GM12878 (cell line): ENCODE measurements around the gene SETD6. TPM values are rescaled to one million over a fixed set of nuclear protein-coding genes. Genes with fewer than 3 reads are reported as not detected.

Source experiments
- ATAC-seq: fragments of 200-7000 bp; cut with Tn5 transposase; 3 replicates; pipeline ENCODE4 v1.9.1; 2020; ENCODE audit warnings: mild to moderate bottlenecking, moderate library complexity
- BruUV-seq: library from RNA; stranded (reverse); fragments of 400-500 nt; replicated peaks from 2 replicates; lab custom pipeline; 2021; lab: Mats Ljungman, UMichigan
- CTCF ChIA-PET: fragments of 300-600 bp; sonication (Branson Sonifier 250); formaldehyde crosslinking; extraction: SDS; loops from one replicate; lab custom pipeline; 2021; ENCODE audit warnings: inconsistent platforms; lab: Yijun Ruan, JAX
- POLR2A ChIA-PET: fragments of 350-600 bp; formaldehyde crosslinking; extraction: SDS; loops from one replicate; lab custom pipeline; 2021; ENCODE audit warnings: inconsistent platforms; lab: Charles Lee
- RAD21 ChIA-PET: fragments of 300-600 bp; sonication (Branson Sonifier 250); formaldehyde crosslinking; loops from one replicate; lab custom pipeline; 2023; ENCODE audit warnings: antibody characterized with exemption; ENCODE audit not compliant: unreplicated experiment; lab: Charles Lee
- SMC1A ChIA-PET: fragments of 300-600 bp; sonication (Branson Sonifier 250); formaldehyde crosslinking; loops from one replicate; lab custom pipeline; 2023; ENCODE audit not compliant: unreplicated experiment, uncharacterized antibody; lab: Charles Lee
- DNase-seq: peaks from one replicate; pipeline ENCODE4 v3.0.0-alpha.2; 2011; ENCODE audit warnings: low read depth, low spot score
- FAIRE-seq: peaks from 3 replicates; lab custom pipeline; 2011; peaks lifted over from hg19 to GRCh38; lab: Jason Lieb, UNC
- H2AFZ ChIP-seq: 2 replicates; pipeline ENCODE4 v1.6.0; 2011; ENCODE audit warnings: low read depth, low read length, control low read depth; ENCODE audit not compliant: control insufficient read depth
- H3K27ac ChIP-seq: 2 replicates; pipeline ENCODE4 v1.5.1; 2011; ENCODE audit warnings: control low read depth; ENCODE audit not compliant: control insufficient read depth, insufficient read depth
- H3K27me3 ChIP-seq, 2 experiments: replicated peaks in 1 of 2; 2 replicates each; pipeline versions ENCODE4 v1.6.0 to v1.6.1; 2011; ENCODE audit warnings: low read length in 1 of 2; ENCODE audit not compliant: control insufficient read depth in 2 of 2, insufficient read depth in 2 of 2
- H3K36me3 ChIP-seq, 2 experiments: 2 replicates each; pipeline ENCODE4 v1.5.1; 2011; ENCODE audit warnings: low read length in 1 of 2; ENCODE audit not compliant: control insufficient read depth in 2 of 2, insufficient read depth in 2 of 2
- H3K4me1 ChIP-seq: 2 replicates; pipeline ENCODE4 v1.6.1; 2011; ENCODE audit warnings: mild to moderate bottlenecking, low read length, moderate library complexity, mixed read lengths; ENCODE audit not compliant: control insufficient read depth, insufficient read depth
- H3K4me2 ChIP-seq: 2 replicates; pipeline ENCODE4 v1.6.0; 2011; ENCODE audit warnings: control low read depth; ENCODE audit not compliant: control insufficient read depth, insufficient read depth
- H3K4me3 ChIP-seq: fragments of 200-600 bp; sonication (generic); 2 replicates; pipeline ENCODE4 v1.5.1; 2016
- H3K79me2 ChIP-seq: 2 replicates; pipeline ENCODE4 v1.6.0; 2011; ENCODE audit warnings: low read length; ENCODE audit not compliant: control insufficient read depth, insufficient read depth
- H3K9ac ChIP-seq: 2 replicates; pipeline ENCODE4 v1.8.0; 2011; ENCODE audit warnings: low read length, control low read depth, mixed read lengths; ENCODE audit not compliant: control insufficient read depth, insufficient read depth
- H3K9me3 ChIP-seq: replicated peaks from 3 replicates; pipeline ENCODE4 v1.5.1; 2011; ENCODE audit warnings: mild to moderate bottlenecking, low read length; ENCODE audit not compliant: control insufficient read depth, insufficient read depth
- H4K20me1 ChIP-seq: 2 replicates; pipeline ENCODE4 v1.6.0; 2011; ENCODE audit not compliant: control insufficient read depth, insufficient read depth
- ATF3 ChIP-seq: IDR thresholded peaks from 2 replicates; pipeline ENCODE4 v1.6.1; 2011; ENCODE audit warnings: low read depth, mild to moderate bottlenecking, low read length, moderate library complexity, borderline replicate concordance; ENCODE audit errors: extremely low read depth
- BCLAF1 ChIP-seq: fragments of 450-650 bp; IDR thresholded peaks from 2 replicates; pipeline ENCODE4 v1.6.1; 2017; ENCODE audit warnings: antibody characterized with exemption, mild to moderate bottlenecking, moderate library complexity
- E2F8 ChIP-seq: fragments of 450-650 bp; IDR thresholded peaks from 2 replicates; pipeline ENCODE4 v1.6.1; 2018; ENCODE audit warnings: mild to moderate bottlenecking, low read depth, moderate library complexity; ENCODE audit not compliant: partially characterized antibody
- HDAC6 ChIP-seq: fragments of 200-600 bp; sonication (generic); IDR thresholded peaks from one replicate; pipeline ENCODE4 v1.8.0; 2017; ENCODE audit warnings: antibody characterized with exemption; ENCODE audit not compliant: unreplicated experiment
- MEF2A ChIP-seq: IDR thresholded peaks from 2 replicates; pipeline ENCODE4 v1.6.1; 2011; ENCODE audit warnings: low read depth, mild to moderate bottlenecking, low read length, moderate library complexity; ENCODE audit not compliant: insufficient read depth
- PML ChIP-seq: IDR thresholded peaks from 2 replicates; pipeline ENCODE4 v1.6.1; 2012; ENCODE audit warnings: low read length, inconsistent platforms
- RUNX3 ChIP-seq: IDR thresholded peaks from 2 replicates; pipeline ENCODE4 v1.6.1; 2012; ENCODE audit warnings: low read length, inconsistent platforms
- SMARCA5 ChIP-seq: fragments of 450-650 bp; IDR thresholded peaks from 2 replicates; pipeline ENCODE4 v1.6.1; 2017; ENCODE audit warnings: mild to moderate bottlenecking
- TAF1 ChIP-seq: IDR thresholded peaks from 2 replicates; pipeline ENCODE4 v1.6.1; 2011; ENCODE audit warnings: mild to moderate bottlenecking, low read depth, low read length, borderline replicate concordance
- TCF3 ChIP-seq: IDR thresholded peaks from 2 replicates; pipeline ENCODE4 v1.6.1; 2012; ENCODE audit warnings: low read depth, mild to moderate bottlenecking, low read length, borderline replicate concordance; ENCODE audit not compliant: insufficient read depth
- YBX1 ChIP-seq: fragments of 450-650 bp; IDR thresholded peaks from 2 replicates; pipeline ENCODE4 v1.6.1; 2016; ENCODE audit warnings: antibody characterized with exemption
- ZBTB4 ChIP-seq: fragments of 450-650 bp; formaldehyde crosslinking; IDR thresholded peaks from 2 replicates; pipeline ENCODE4 v1.4.0; 2022; ENCODE audit warnings: mild to moderate bottlenecking, moderate library complexity
- WGBS: methylation state at CpG from one replicate; pipeline ENCODE4 v1.1.6; 2016; ENCODE audit warnings: low lambda C conversion rate; ENCODE audit not compliant: insufficient replicate concordance, insufficient coverage; ENCODE audit errors: missing lambda C conversion rate; 5-methylcytosine and 5-hydroxymethylcytosine counted together
- in situ Hi-C: fragments of 300-500 bp; cut with MboI; formaldehyde crosslinking; loops from 9 replicates; pipeline ENCODE4 v1.14.3; 2018; ENCODE audit warnings: mixed read lengths
- intact Hi-C: fragments of 100-400 bp; cut with micrococcal nuclease; formaldehyde crosslinking; loops from one replicate; pipeline ENCODE4 v1.14.2; 2022; ENCODE audit not compliant: unreplicated experiment
- polyA plus RNA-seq, 11 experiments: library from polyadenylated mRNA; depleted of rRNA in 4 of 11; unstranded in 6 of 11; stranded (reverse) in 5 of 11; fragments of >200 nt; fragmentation: Nextera tagmentation in 4 of 11; fragmentation: Illumina TruSeq in 1 of 11; extraction: Ambion mirVana in 4 of 11; extraction: Trizol in 1 of 11; gene quantifications; 1 replicate in 1 of 11; 2 replicates in 10 of 11; pipeline versions ENCODE4 v1.2.1 to v1.2.3, GENCODE V29; 2011 to 2016; ENCODE audit warnings: inconsistent platforms in 2 of 11, missing spikeins in 2 of 11, low read depth in 1 of 11
- total RNA-seq, 4 experiments: library from RNA; depleted of rRNA in 3 of 4; stranded (reverse); fragments of >200 nt in 3 of 4; fragmentation: Illumina TruSeq in 1 of 4; extraction: Trizol in 1 of 4; gene quantifications; 2 replicates each; pipeline versions ENCODE4 v1.2.1 to v1.2.3, GENCODE V29; 2013 to 2021

SETD6 gene
- total and polyA plus RNA-seq, 10 of the 15 experiments (the other 5 are each of a cell fraction or from before 2014, with no cell fraction given), result 8.2 to 23.8 (median 16.2) TPM

- DNase-seq, result no peak
- ATAC-seq, result no peak
- ChIA-PET POLR2A (no interaction called here), RAD21 (no interaction called here), SMC1A (no interaction called here), CTCF (interaction anchor here (3.0 kb wide), 1 partner anchor 140 kb away, joined by 9 read pairs; no protein-coding TSS in a partner anchor)
- H3K4me2 ChIP-seq, result no peak overlapping the region
- no peak overlapping the region for H3K4me3 ChIP-seq
- H3K9ac ChIP-seq, result no peak overlapping the region
- H3K27ac ChIP-seq, result no peak overlapping the region
- no TSS peak for BruUV-seq
- H3K36me3 ChIP-seq, result no peaks in the 10 kb centered on the region
- H3K79me2 ChIP-seq, result no peaks in the 10 kb centered on the region
- no peaks in the 10 kb centered on the region for H3K9me3 ChIP-seq
- FAIRE-seq, result no peak
- no peaks in the 10 kb centered on the region for H4K20me1 ChIP-seq
- no peaks in the 10 kb centered on the region for H3K4me1 ChIP-seq
- WGBS, result 13% methylated on average over 1 of the region's 1 CpG
- peaks cover 2 to 4% of the 10 kb centered on the region in 2 experiments; a peak in 2 of 4 replicates for H3K27me3 ChIP-seq
- intact Hi-C loops (no loop called here), in situ Hi-C loops (no loop called here)
- no peak overlapping the region for H2AFZ ChIP-seq
- TF ChIP-seq HDAC6, result no peak
- TF ChIP-seq BCLAF1, result no peak
- no peak for TF ChIP-seq RUNX3
- no peak for TF ChIP-seq ATF3
- no peak for TF ChIP-seq PML
- TF ChIP-seq MEF2A, result no peak
- no peak for TF ChIP-seq E2F8
- no peak for TF ChIP-seq TCF3
- no peak for TF ChIP-seq TAF1
- no peak for TF ChIP-seq ZBTB4
- no peak for TF ChIP-seq YBX1
- no peak for TF ChIP-seq SMARCA5
These were observed 38.5 kb upstream of the SETD6 start for GRCh38 chr16:58476791-58477190.
